ENCODE data around the gene STPG1.

The STPG1 gene

DNA sequence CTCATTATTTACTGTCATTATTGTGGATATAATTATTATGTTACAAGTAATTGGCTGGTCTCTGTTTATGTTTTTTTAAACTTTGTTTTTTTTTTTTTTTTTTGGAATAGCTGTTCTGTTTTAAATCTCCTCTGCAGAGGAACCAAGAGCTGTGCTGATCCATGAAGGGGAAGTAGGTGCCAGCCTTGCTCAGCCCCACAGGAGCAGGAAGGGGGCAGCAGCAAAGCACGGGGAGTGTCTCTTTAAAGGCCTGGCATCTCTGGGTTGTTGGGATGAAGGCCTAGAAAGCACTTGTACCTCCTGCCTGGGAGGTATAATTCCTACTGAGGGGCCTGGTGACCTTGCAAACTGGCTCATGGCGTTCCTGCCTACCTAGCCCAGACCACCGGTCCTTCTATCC is 96.9 kb downstream of the STPG1 start:
- no peaks in the 10 kb centered on the region for H3K36me3 ChIP-seq (ENCODE audit: control insufficient read depth in 5 of 5, insufficient read depth in 5 of 5, low read length in 5 of 5)
- no peak overlapping the region for H3K4me3 ChIP-seq (ENCODE audit: low read depth in 1 of 5, low read length in 5 of 5)
- H3K9ac ChIP-seq (ENCODE audit: low read length in 5 of 5): no peak overlapping the region
- peaks cover 0 to 14% (median 12%) of the 10 kb centered on the region in 5 donors for H3K4me1 ChIP-seq (ENCODE audit: control insufficient read depth in 5 of 5, insufficient read depth in 5 of 5, low read length in 5 of 5)
- H3K9me3 ChIP-seq (ENCODE audit: control insufficient read depth in 5 of 5, low read length in 5 of 5): no peaks in the 10 kb centered on the region
- H3K27ac ChIP-seq (ENCODE audit: low read depth, low read length): no peak overlapping the region
- peaks cover 10 to 28% (median 17%) of the 10 kb centered on the region in 5 donors for H3K27me3 ChIP-seq (ENCODE audit: control insufficient read depth in 5 of 5, insufficient read depth in 4 of 5, low read length in 5 of 5)

DNA sequence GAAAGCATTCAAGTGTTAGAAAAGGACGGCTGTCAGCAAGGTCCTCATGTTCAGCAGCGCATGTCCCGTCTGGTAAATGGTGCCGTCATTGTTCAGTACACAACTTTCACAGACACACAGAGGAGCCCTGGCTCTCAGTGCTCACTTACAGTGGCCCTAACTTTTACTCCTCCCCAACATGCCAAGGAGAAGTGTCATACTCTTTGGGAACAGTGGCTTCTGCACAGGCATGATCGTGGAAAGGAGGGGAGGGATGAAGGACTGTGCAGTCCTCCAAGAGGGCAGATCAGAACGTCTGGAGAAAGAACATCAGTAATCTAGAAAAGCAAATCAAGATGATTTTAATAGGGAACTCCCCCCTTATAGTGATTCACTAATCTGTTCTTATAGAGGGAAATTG is 98.2 kb downstream of the STPG1 start:
- Histone ChIP-seq H3K4me1 (ENCODE audit: control insufficient read depth in 5 of 5, insufficient read depth in 5 of 5, low read length in 5 of 5) (peaks cover 0 to 9% (median 6%) of the 10 kb centered on the region in 5 donors), H3K27ac (ENCODE audit: low read depth, low read length) (no peak overlapping the region), H3K4me3 (ENCODE audit: low read depth in 1 of 5, low read length in 5 of 5) (no peak overlapping the region), H3K9me3 (ENCODE audit: control insufficient read depth in 5 of 5, low read length in 5 of 5) (no peaks in the 10 kb centered on the region), H3K27me3 (ENCODE audit: control insufficient read depth in 5 of 5, insufficient read depth in 4 of 5, low read length in 5 of 5) (peaks cover 10 to 25% (median 17%) of the 10 kb centered on the region in 5 donors), H3K36me3 (ENCODE audit: control insufficient read depth in 5 of 5, insufficient read depth in 5 of 5, low read length in 5 of 5) (no peaks in the 10 kb centered on the region), H3K9ac (ENCODE audit: low read length in 5 of 5) (no peak overlapping the region)

DNA sequence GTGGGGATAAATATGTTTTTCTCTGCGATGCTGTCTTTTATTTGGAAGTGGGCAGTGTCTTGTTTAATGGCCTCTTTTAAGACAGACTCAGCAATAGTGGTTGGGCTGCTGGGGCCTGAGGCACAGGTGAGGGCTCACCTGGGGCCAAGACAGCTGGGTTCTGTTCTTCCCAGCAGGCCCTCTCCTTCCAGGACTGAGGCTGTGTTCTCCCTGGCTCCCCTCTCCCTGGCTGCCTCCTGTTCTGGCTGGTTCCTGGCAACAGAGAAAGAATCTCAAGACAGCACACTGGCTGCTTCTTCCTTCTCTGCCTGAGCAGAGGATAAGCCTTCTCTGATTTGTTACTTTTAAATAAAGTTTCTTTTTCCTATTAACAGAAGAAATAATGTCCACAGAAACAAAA is 101.8 kb downstream of the STPG1 start:
- H3K9ac ChIP-seq (ENCODE audit: low read length in 5 of 5): no peak overlapping the region
- no peak overlapping the region for H3K4me3 ChIP-seq (ENCODE audit: low read depth in 1 of 5, low read length in 5 of 5)
- H3K27me3 ChIP-seq (ENCODE audit: control insufficient read depth in 5 of 5, insufficient read depth in 4 of 5, low read length in 5 of 5): peaks cover 0 to 9% (median 3%) of the 10 kb centered on the region in 5 donors
- no peaks in the 10 kb centered on the region for H3K36me3 ChIP-seq (ENCODE audit: control insufficient read depth in 5 of 5, insufficient read depth in 5 of 5, low read length in 5 of 5)
- no peaks in the 10 kb centered on the region for H3K4me1 ChIP-seq (ENCODE audit: control insufficient read depth in 5 of 5, insufficient read depth in 5 of 5, low read length in 5 of 5)
- no peak overlapping the region for H3K27ac ChIP-seq (ENCODE audit: low read depth, low read length)
- H3K9me3 ChIP-seq (ENCODE audit: control insufficient read depth in 5 of 5, low read length in 5 of 5): no peaks in the 10 kb centered on the region

DNA sequence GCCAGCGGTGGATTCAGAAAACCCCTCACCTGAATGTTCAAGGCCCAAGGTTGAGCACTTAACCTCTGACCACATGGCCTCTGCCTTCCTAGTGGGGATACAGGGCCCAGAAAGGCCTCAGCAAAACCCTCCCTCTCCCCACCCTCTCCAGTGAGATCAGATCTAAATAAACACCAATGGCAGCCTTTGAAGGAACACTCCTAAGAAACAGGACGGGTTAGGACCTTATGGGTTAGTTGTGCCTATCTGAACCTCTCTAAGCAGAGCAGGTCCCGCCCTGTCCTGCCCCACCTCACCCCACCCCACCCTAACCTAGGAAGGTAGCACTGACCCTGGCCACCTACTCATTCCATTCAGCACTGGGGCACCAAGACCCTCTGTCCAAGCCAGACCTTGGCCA is 102.3 kb downstream of the STPG1 start:
- no peak overlapping the region for H3K9ac ChIP-seq (ENCODE audit: low read length in 5 of 5)
- H3K9me3 ChIP-seq (ENCODE audit: control insufficient read depth in 5 of 5, low read length in 5 of 5): no peaks in the 10 kb centered on the region
- H3K27me3 ChIP-seq (ENCODE audit: control insufficient read depth in 5 of 5, insufficient read depth in 4 of 5, low read length in 5 of 5): peaks cover 0 to 7% (median 2%) of the 10 kb centered on the region in 5 donors
- no peak overlapping the region for H3K27ac ChIP-seq (ENCODE audit: low read depth, low read length)
- no peak overlapping the region for H3K4me3 ChIP-seq (ENCODE audit: low read depth in 1 of 5, low read length in 5 of 5)
- no peaks in the 10 kb centered on the region for H3K4me1 ChIP-seq (ENCODE audit: control insufficient read depth in 5 of 5, insufficient read depth in 5 of 5, low read length in 5 of 5)
- H3K36me3 ChIP-seq (ENCODE audit: control insufficient read depth in 5 of 5, insufficient read depth in 5 of 5, low read length in 5 of 5): no peaks in the 10 kb centered on the region

DNA sequence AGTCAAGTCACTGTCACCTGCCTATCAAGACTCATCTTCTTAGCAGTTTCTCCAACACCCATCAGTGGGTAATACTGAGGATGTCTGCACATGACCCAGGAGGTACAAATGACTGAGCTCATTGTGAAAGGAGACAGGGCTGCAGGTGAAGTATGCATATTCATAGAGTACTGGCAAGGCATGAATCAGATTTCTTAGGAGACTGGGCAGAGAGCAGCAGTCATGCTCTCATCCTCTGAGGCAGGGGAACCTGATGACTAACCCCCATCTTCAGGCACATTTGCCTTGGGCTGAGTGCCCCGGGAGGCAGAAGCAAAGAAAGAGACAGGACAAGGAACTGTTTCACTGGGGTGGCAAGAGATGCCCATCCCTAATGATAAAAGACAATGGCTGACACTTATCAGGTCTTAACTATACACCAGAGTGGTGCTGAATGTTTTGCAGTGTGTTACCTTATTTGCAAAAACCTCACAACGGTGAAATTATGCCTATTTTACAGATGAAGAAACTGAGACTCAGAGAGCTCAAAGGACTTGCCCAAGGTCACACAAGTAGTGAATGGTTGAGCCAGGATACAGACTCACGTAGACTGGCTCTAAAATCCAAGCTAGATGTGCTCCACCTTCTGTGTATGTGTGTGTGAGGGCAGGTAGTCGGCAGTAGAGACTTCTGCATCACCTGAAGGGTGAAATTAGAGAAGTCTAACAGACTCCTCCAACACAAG is 103.7 kb downstream of the STPG1 start:
- no peaks in the 10 kb centered on the region for H3K36me3 ChIP-seq (ENCODE audit: control insufficient read depth in 5 of 5, insufficient read depth in 5 of 5, low read length in 5 of 5)
- peaks cover 0 to 8% (median 0%) of the 10 kb centered on the region in 5 donors for H3K27me3 ChIP-seq (ENCODE audit: control insufficient read depth in 5 of 5, insufficient read depth in 4 of 5, low read length in 5 of 5)
- H3K9me3 ChIP-seq (ENCODE audit: control insufficient read depth in 5 of 5, low read length in 5 of 5): no peaks in the 10 kb centered on the region
- no peak overlapping the region for H3K9ac ChIP-seq (ENCODE audit: low read length in 5 of 5)
- H3K4me3 ChIP-seq (ENCODE audit: low read depth in 1 of 5, low read length in 5 of 5): no peak overlapping the region
- no peaks in the 10 kb centered on the region for H3K4me1 ChIP-seq (ENCODE audit: control insufficient read depth in 5 of 5, insufficient read depth in 5 of 5, low read length in 5 of 5)
- H3K27ac ChIP-seq (ENCODE audit: low read depth, low read length): no peak overlapping the region

DNA sequence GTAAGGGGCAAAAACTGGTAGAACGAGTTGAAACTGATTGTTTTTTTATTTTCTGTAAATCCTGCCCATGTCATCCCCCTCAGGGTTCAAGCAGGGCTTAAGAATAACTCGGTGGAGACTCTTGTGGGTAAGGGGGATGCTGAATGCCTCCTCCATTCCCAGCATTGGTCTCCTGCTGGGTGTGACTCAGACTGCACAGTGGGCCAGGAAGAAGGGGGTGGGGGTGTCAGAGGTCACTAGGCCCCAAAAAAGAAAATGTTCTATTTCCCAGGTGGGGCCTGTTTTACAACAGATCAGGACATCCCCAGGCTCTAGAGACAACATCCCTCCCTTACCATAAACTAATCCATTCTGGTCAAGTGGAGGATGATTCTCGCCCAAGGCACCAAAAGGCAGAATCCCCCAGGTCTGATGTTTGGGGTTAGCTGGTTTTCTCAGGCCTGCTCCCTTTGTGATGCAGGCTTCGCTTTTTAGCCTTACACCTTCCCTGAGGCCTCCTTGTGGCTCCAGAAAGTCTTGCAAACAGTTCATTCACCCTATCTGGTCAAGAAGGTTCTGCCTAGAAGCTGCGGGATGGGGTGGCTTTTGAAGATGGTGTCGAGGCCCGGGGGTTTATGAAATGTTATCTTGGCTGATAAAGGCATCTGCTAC is 105.1 kb downstream of the STPG1 start:
- H3K27me3 ChIP-seq (ENCODE audit: control insufficient read depth in 5 of 5, insufficient read depth in 4 of 5, low read length in 5 of 5): peaks cover 0 to 12% (median 0%) of the 10 kb centered on the region in 5 donors

More for the DNA sequence above, 105.1 kb downstream of the STPG1 start:
- Histone ChIP-seq H3K4me3 (ENCODE audit: low read depth in 1 of 5, low read length in 5 of 5) (no peak overlapping the region), H3K36me3 (ENCODE audit: control insufficient read depth in 5 of 5, insufficient read depth in 5 of 5, low read length in 5 of 5) (no peaks in the 10 kb centered on the region), H3K9ac (ENCODE audit: low read length in 5 of 5) (no peak overlapping the region), H3K4me1 (ENCODE audit: control insufficient read depth in 5 of 5, insufficient read depth in 5 of 5, low read length in 5 of 5) (no peaks in the 10 kb centered on the region), H3K27ac (ENCODE audit: low read depth, low read length) (no peak overlapping the region), H3K9me3 (ENCODE audit: control insufficient read depth in 5 of 5, low read length in 5 of 5) (no peaks in the 10 kb centered on the region)
